Measurements from ENCODE around the gene LACRT. TPM values are rescaled to one million over a fixed set of nuclear protein-coding genes. Genes with fewer than 3 reads are reported as not detected.

LACRT gene
- total and polyA plus RNA-seq, 3 experiments from 2014 or later, result not detected

DNA sequence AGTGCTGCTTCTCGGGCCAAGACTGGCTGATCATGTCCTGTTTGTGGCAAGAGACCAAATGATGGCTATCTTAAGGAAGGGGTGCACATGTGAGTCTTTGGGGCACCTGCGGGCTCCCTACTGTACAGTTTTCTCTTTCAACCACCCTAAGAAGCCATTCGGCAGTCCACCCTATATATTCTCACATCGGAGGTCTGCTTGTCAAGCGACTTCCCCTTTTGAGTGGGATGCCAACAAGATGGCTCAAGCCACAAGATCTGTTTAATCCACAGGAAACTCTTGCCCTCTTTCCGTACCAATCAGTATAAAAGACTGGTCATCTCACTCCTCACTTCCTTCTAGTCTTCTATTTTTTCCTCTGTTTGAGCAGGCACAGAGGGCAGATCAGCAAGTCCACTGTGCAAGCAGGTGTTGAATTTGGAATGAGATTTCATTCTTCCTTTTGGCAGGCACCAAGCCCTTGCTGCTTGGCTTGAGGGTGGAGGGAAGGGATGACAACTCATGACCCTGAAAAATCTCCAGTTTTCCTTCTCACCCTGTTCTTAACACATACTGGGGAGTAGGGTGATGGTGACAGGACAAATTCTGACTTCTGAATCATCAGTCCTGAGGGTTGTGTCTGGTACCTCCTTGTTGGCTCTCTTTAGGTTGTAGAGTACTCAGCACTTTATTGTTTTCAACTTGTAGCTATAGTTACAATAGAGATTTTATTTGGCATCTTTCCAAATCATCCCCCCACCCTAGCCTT, 17.6 kb downstream of the LACRT start:
- no peaks in the 10 kb centered on the region for H3K36me3 ChIP-seq (ENCODE audit: insufficient read depth, low read length)
- no peaks in the 10 kb centered on the region for H3K9me3 ChIP-seq (ENCODE audit: low read length)
- no peaks in the 10 kb centered on the region for H3K4me1 ChIP-seq (ENCODE audit: insufficient read depth, low read length)
- H3K27ac ChIP-seq (ENCODE audit: low read depth, low read length), result no peak overlapping the region
- Mint-ChIP-seq H3K36me3 (no peaks in the 10 kb centered on the region), H3K9me3 (no peaks in the 10 kb centered on the region), H3K4me3 (no peak overlapping the region), H3K27me3 (peaks cover 14 to 48% of the 10 kb centered on the region in 2 donors), H3K27ac (peak overlapping the region in 1 of 8 donors; percentile 14), H3K4me1 (peaks cover 0 to 4% (median 2%) of the 10 kb centered on the region in 3 donors)
- no peaks in the 10 kb centered on the region for H3K27me3 ChIP-seq (ENCODE audit: insufficient read depth, low read length, poor library complexity, severe bottlenecking)
- ChIA-PET CTCF (no interaction called here), POLR2A (interaction anchor here (0.5 kb wide), 1 partner anchor 1473 kb away, joined by 3 read pairs; no protein-coding TSS in a partner anchor)
- no peak for DNase-seq
- H3K4me3 ChIP-seq (ENCODE audit: low read length), result no peak overlapping the region

DNA sequence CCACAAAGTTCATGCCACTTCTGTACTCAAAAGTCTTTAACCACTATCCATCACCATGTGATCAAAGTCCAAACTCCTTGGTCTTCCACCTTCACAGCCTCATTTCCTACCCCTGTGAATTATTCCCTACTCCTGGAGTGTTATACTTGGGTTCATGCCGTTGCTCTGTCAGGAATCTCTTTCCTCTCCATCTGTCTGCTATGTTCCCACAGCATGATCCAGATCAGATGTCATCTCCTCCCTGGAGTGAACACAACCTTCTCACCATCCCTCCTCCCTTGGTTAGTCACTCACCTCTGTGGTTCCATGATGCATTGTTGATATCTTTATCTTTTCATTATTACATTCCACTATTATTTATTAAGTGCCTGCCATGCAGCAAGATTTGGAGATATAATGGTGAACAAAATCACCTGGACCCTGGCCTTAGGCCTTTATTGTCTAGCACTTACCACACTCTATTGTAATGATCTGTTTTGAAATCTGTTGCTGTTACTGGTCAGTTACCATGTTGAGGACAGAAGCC, 22.4 kb downstream of the LACRT start:
- Mint-ChIP-seq H3K27ac (no peak overlapping the region), H3K4me3 (no peak overlapping the region), H3K27me3 (peaks cover 18 to 45% of the 10 kb centered on the region in 2 donors), H3K4me1 (peaks cover 0 to 4% (median 2%) of the 10 kb centered on the region in 3 donors), H3K36me3 (no peaks in the 10 kb centered on the region), H3K9me3 (no peaks in the 10 kb centered on the region)
- Histone ChIP-seq H3K27ac (ENCODE audit: low read depth, low read length) (no peak overlapping the region), H3K4me1 (ENCODE audit: insufficient read depth, low read length) (no peaks in the 10 kb centered on the region), H3K4me3 (ENCODE audit: low read length) (no peak overlapping the region), H3K9me3 (ENCODE audit: low read length) (no peaks in the 10 kb centered on the region), H3K36me3 (ENCODE audit: insufficient read depth, low read length) (no peaks in the 10 kb centered on the region), H3K27me3 (ENCODE audit: insufficient read depth, low read length, poor library complexity, severe bottlenecking) (no peaks in the 10 kb centered on the region)
- ChIA-PET CTCF (no interaction called here), POLR2A (no interaction called here)
- DNase-seq, result no peak

DNA sequence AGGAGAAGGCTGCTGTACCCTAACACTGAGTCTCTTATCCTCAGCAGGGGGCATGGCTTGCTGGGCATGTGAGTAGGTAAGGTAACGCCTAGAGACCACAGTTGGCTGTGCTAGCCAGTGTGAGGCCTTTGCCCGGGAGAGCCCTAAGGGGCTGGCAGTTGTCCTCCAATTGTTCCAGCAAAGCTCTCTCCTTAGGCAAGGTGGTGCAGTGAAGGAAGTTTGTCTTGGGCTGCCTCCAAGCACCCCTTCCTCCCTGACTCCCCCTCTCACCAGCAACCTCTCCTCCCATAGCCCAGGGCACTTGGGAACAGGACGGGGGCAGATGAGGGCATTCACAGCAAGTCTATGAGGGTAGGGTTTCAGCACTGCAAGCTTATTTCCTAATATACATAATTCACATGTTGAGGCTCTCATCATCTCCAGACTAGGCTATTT, 23.0 kb downstream of the LACRT start:
- H3K27me3 ChIP-seq (ENCODE audit: insufficient read depth, low read length, poor library complexity, severe bottlenecking), result no peaks in the 10 kb centered on the region
- no peak for DNase-seq
- POLR2A ChIA-PET, result no interaction called here

DNA sequence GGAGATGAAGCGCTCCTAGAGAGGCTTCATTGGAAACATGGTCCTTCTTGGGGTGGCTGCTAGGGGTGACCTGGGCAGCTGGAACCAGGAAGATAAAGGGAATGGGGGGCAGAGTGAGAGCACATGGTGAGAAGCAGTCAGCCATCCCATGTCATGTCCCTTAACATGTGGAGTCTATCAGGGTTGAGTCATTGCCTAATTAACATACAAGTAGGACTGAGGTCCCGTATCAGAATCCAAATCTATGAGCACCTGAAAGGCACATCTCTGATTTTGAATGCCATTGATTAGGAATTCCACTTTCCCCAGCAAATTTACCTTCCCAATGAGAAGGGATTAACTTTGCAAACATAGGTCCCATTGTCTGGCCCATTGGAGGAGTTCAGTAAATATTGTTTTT, 25.9 kb downstream of the LACRT start:
- Mint-ChIP-seq H3K27me3 (peaks cover 7 to 23% of the 10 kb centered on the region in 2 donors), H3K4me3 (no peak overlapping the region), H3K27ac (no peak overlapping the region), H3K9me3 (no peaks in the 10 kb centered on the region), H3K4me1 (no peaks in the 10 kb centered on the region), H3K36me3 (no peaks in the 10 kb centered on the region)
- H3K27me3 ChIP-seq (ENCODE audit: insufficient read depth, low read length, poor library complexity, severe bottlenecking), result no peaks in the 10 kb centered on the region
- no peak for DNase-seq
- H3K27ac ChIP-seq (ENCODE audit: low read depth, low read length), result no peak overlapping the region
- no peaks in the 10 kb centered on the region for H3K9me3 ChIP-seq (ENCODE audit: low read length)
- H3K36me3 ChIP-seq (ENCODE audit: insufficient read depth, low read length), result no peaks in the 10 kb centered on the region
- H3K4me3 ChIP-seq (ENCODE audit: low read length), result no peak overlapping the region
- ChIA-PET POLR2A (no interaction called here), CTCF (interaction anchor here (1.8 kb wide), 1 partner anchor 16 kb away, joined by 4 read pairs; no protein-coding TSS in a partner anchor)
- H3K4me1 ChIP-seq (ENCODE audit: insufficient read depth, low read length), result no peaks in the 10 kb centered on the region

More for the DNA sequence above, 23.0 kb downstream of the LACRT start:
- Mint-ChIP-seq H3K4me1 (peaks cover 0 to 1% (median 0%) of the 10 kb centered on the region in 3 donors), H3K9me3 (no peaks in the 10 kb centered on the region), H3K27ac (no peak overlapping the region), H3K4me3 (no peak overlapping the region), H3K27me3 (peaks cover 17 to 47% of the 10 kb centered on the region in 2 donors), H3K36me3 (no peaks in the 10 kb centered on the region)
- Histone ChIP-seq H3K4me1 (ENCODE audit: insufficient read depth, low read length) (no peaks in the 10 kb centered on the region), H3K9me3 (ENCODE audit: low read length) (no peaks in the 10 kb centered on the region), H3K4me3 (ENCODE audit: low read length) (no peak overlapping the region), H3K36me3 (ENCODE audit: insufficient read depth, low read length) (no peaks in the 10 kb centered on the region), H3K27ac (ENCODE audit: low read depth, low read length) (no peak overlapping the region)
- CTCF ChIA-PET, result no interaction called here

DNA sequence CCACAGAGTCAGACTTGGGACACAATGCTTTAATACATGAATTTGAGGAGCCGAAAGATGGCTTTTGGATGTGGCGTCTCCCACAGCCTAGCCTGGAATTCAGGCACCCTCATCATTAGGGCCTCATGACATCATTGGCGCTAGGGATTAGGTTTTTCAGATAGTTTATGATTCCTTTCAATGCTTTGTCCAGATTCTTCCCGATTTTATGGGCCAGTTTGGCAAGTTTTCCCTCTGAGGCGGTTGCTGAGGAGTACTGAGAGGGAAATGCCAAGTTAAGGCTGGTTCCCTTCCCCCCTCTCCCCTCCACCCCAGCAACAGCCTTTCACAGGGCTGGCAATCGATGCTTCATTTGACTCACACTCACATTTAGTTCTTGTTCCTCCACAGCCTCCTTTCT, 26.5 kb downstream of the LACRT start:
- H3K4me3 Mint-ChIP-seq, result no peak overlapping the region
- ChIA-PET CTCF (interaction anchor here (1.8 kb wide), 1 partner anchor 15 kb away, joined by 4 read pairs; no protein-coding TSS in a partner anchor), POLR2A (no interaction called here)
- H3K36me3 Mint-ChIP-seq, result no peaks in the 10 kb centered on the region
- H3K9me3 Mint-ChIP-seq, result no peaks in the 10 kb centered on the region
- peaks cover 2 to 4% (median 3%) of the 10 kb centered on the region in 3 donors for H3K4me1 Mint-ChIP-seq
- H3K9me3 ChIP-seq (ENCODE audit: low read length), result no peaks in the 10 kb centered on the region
- H3K27ac ChIP-seq (ENCODE audit: low read depth, low read length), result no peak overlapping the region
- DNase-seq, result no peak
- no peaks in the 10 kb centered on the region for H3K4me1 ChIP-seq (ENCODE audit: insufficient read depth, low read length)
- no peak overlapping the region for H3K4me3 ChIP-seq (ENCODE audit: low read length)
- H3K27ac Mint-ChIP-seq, result no peak overlapping the region
- peaks cover 7 to 18% of the 10 kb centered on the region in 2 donors for H3K27me3 Mint-ChIP-seq
- H3K36me3 ChIP-seq (ENCODE audit: insufficient read depth, low read length), result no peaks in the 10 kb centered on the region
- H3K27me3 ChIP-seq (ENCODE audit: insufficient read depth, low read length, poor library complexity, severe bottlenecking), result no peaks in the 10 kb centered on the region

DNA sequence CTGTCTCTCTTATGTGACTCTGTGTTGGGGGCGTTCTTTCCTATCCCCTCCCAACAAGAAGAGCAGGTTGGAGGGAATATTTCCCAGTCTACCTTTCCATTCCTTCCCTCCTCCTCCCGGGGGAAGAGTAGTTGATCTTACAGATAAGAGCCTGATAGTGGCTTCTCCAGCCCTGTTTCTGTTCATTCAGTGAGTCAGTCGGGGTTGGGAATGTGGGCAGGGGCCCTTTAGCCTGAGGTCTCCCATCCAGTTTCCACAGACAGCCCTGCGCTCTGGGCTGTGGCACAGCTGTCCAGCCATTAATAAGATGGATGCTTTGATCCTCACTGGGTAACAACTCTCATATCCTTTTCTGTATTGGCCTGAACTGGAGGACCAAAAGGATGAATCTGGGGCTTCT, 28.1 kb downstream of the LACRT start:
- no peak overlapping the region for H3K4me3 Mint-ChIP-seq
- no peaks in the 10 kb centered on the region for H3K4me1 ChIP-seq (ENCODE audit: insufficient read depth, low read length)
- no peaks in the 10 kb centered on the region for H3K27me3 ChIP-seq (ENCODE audit: insufficient read depth, low read length, poor library complexity, severe bottlenecking)
- H3K9me3 Mint-ChIP-seq, result no peaks in the 10 kb centered on the region
- DNase-seq, result no peak
- H3K4me3 ChIP-seq (ENCODE audit: low read length), result no peak overlapping the region
- no peak overlapping the region for H3K27ac ChIP-seq (ENCODE audit: low read depth, low read length)
- ChIA-PET POLR2A (no interaction called here), CTCF (no interaction called here)
- no peaks in the 10 kb centered on the region for H3K9me3 ChIP-seq (ENCODE audit: low read length)
- H3K27me3 Mint-ChIP-seq, result peaks cover 3 to 18% of the 10 kb centered on the region in 2 donors
- no peaks in the 10 kb centered on the region for H3K36me3 ChIP-seq (ENCODE audit: insufficient read depth, low read length)
- H3K27ac Mint-ChIP-seq, result no peak overlapping the region
- H3K4me1 Mint-ChIP-seq, result peaks cover 2 to 7% (median 6%) of the 10 kb centered on the region in 3 donors
- no peaks in the 10 kb centered on the region for H3K36me3 Mint-ChIP-seq

DNA sequence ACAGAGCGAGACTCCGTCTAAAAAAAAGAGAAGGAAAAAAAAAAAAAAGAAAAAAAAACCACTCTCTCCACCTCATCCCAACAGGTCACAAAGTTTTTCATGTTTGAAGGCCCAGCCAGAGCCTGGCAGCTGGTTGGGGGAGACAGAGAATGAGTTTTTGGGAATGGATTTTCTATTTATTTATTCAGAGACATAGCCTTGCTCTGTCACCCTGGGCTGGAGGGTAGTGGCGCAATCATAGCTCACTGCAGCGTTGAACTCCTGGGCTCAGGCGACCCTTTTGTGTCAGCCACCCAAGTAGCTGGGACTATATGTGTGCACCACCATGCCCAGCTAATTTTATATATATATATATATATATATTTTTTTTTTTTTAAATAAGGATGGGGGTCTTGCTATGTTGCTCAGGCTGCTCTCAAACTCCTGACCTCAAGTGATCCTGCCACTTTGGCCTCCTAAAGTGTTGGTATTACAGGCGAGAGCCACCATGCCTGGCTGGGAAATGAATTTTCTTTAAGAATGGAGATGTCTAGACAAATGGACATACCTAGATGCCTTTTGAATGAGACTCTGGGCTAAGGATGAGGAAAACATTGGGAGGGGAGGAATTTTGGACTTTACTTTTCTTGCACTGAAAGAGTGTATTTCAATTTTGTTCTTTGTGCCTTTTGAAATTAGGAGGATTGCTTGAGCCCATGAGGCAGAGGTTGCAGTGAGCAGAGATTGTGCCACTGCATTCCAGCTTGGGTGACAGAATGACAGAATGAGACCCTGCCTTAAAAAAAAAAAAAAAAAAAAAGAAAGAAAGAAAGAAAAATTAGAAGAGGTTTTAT, 29.3 kb downstream of the LACRT start:
- Histone ChIP-seq H3K4me1 (ENCODE audit: insufficient read depth, low read length) (no peaks in the 10 kb centered on the region), H3K4me3 (ENCODE audit: low read length) (no peak overlapping the region), H3K27ac (ENCODE audit: low read depth, low read length) (no peak overlapping the region), H3K27me3 (ENCODE audit: insufficient read depth, low read length, poor library complexity, severe bottlenecking) (no peaks in the 10 kb centered on the region), H3K36me3 (ENCODE audit: insufficient read depth, low read length) (no peaks in the 10 kb centered on the region), H3K9me3 (ENCODE audit: low read length) (no peaks in the 10 kb centered on the region)
- no peaks in the 10 kb centered on the region for H3K36me3 Mint-ChIP-seq
- DNase-seq, result no peak
- peaks cover 3 to 14% of the 10 kb centered on the region in 2 donors for H3K27me3 Mint-ChIP-seq
- no peaks in the 10 kb centered on the region for H3K9me3 Mint-ChIP-seq
- H3K4me3 Mint-ChIP-seq, result no peak overlapping the region
- ChIA-PET POLR2A (interaction anchor here (0.7 kb wide), 1 partner anchor 17 kb away, joined by 8 read pairs; no protein-coding TSS in a partner anchor), CTCF (interaction anchor here (0.6 to 1.2 kb wide), 2 partner anchors 9 to 114 kb away, joined by 3 read pairs; no protein-coding TSS in a partner anchor)
- H3K4me1 Mint-ChIP-seq, result peaks cover 2 to 7% (median 6%) of the 10 kb centered on the region in 3 donors
- no peak overlapping the region for H3K27ac Mint-ChIP-seq

DNA sequence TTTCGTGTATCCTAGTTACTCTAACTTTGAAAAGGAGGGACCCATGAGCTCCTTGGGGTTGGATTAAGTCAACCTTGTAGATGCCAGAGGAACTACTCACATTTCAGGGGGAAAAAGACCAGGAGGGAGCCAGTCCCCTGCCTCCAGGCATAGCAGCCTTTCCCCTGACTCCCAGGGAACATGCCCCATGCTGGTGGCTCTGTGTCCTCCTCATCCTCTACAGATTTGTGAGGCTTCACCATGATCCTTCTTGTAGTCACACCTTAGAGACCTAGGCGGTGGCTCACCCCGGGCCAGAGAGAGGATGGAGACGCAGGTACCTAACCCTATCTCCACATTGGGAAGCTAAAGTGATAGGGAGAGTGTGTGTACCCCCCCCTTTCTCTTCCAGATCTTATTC, 30.3 kb downstream of the LACRT start:
- Mint-ChIP-seq H3K27ac (no peak overlapping the region), H3K4me1 (peaks cover 2 to 7% (median 6%) of the 10 kb centered on the region in 3 donors), H3K27me3 (peaks cover 3 to 16% of the 10 kb centered on the region in 2 donors), H3K36me3 (no peaks in the 10 kb centered on the region), H3K9me3 (no peaks in the 10 kb centered on the region), H3K4me3 (no peak overlapping the region)
- no peaks in the 10 kb centered on the region for H3K4me1 ChIP-seq (ENCODE audit: insufficient read depth, low read length)
- no peak overlapping the region for H3K27ac ChIP-seq (ENCODE audit: low read depth, low read length)
- ChIA-PET CTCF (interaction anchor here (0.6 to 1.2 kb wide), 3 partner anchors 8 to 113 kb away, joined by 3 read pairs; no protein-coding TSS in a partner anchor), POLR2A (no interaction called here)
- H3K9me3 ChIP-seq (ENCODE audit: low read length), result no peaks in the 10 kb centered on the region
- no peaks in the 10 kb centered on the region for H3K36me3 ChIP-seq (ENCODE audit: insufficient read depth, low read length)
- no peak for DNase-seq
- H3K4me3 ChIP-seq (ENCODE audit: low read length), result no peak overlapping the region
- no peaks in the 10 kb centered on the region for H3K27me3 ChIP-seq (ENCODE audit: insufficient read depth, low read length, poor library complexity, severe bottlenecking)

Measured in CD8-positive, alpha-beta memory T cell (primary cell).